Gastrocnemius medialis (tissue), 4 donors: ENCODE data around the gene UBE2M.

Source experiments
- CTCF ChIP-seq, 5 experiments: fragments of 450-650 bp in 3 of 5; fragments of 200-600 bp in 2 of 5; sonication (generic) in 2 of 5; IDR thresholded peaks in 4 of 5; conservative IDR thresholded peaks in 1 of 5; 1 replicate in 4 of 5; 2 replicates in 1 of 5; pipeline ENCODE4 v1.5.1; 2016 to 2019; ENCODE audit warnings: antibody characterized with exemption in 5 of 5, mild to moderate bottlenecking in 3 of 5, moderate library complexity in 3 of 5
- POLR2A ChIP-seq, 2 donors: fragments of 450-650 bp; IDR thresholded peaks; one replicate each; pipeline ENCODE4 v1.6.1; 2017; ENCODE audit warnings: antibody characterized with exemption in 2 of 2, mild to moderate bottlenecking in 2 of 2, moderate library complexity in 2 of 2

GRCh38 chr19:58561373-58562121 lies 3.1 kb upstream of the UBE2M start:
- TF ChIP-seq POLR2A (IDR thresholded peaks at IDR 0.05): no peak
- no peak for TF ChIP-seq CTCF (IDR thresholded peaks at IDR 0.05 in 4 of 5, conservative IDR thresholded peaks at IDR 0.05 in 1 of 5)
